ENCODE data around the gene SUPT3H. TPM values are rescaled to one million over a fixed set of nuclear protein-coding genes. Genes with fewer than 3 reads are reported as not detected.

SUPT3H gene
- total RNA-seq, 1 donor = 10.6 TPM

- no peak overlapping the region for H3K4me3 ChIP-seq (ENCODE audit: low read depth, low read length)
- DNase-seq (ENCODE audit: low read depth) = no peak
- TF ChIP-seq CTCF (IDR thresholded peaks at IDR 0.05; ENCODE audit: insufficient read depth, low read length) = no peak
Measured at GRCh38 chr6:44787254-44787834, 590.4 kb downstream of the SUPT3H start.

GRCh38 chr6:44785130-44785529, 592.6 kb downstream of the SUPT3H start:
- DNase-seq (ENCODE audit: low read depth) = no peak
- no peak overlapping the region for H3K4me3 ChIP-seq (ENCODE audit: low read depth, low read length)
- no peak for TF ChIP-seq CTCF (IDR thresholded peaks at IDR 0.05; ENCODE audit: insufficient read depth, low read length)

GRCh38 chr6:44784195-44784594, 593.5 kb downstream of the SUPT3H start:
- no peak for DNase-seq (ENCODE audit: low read depth)
- TF ChIP-seq CTCF (IDR thresholded peaks at IDR 0.05; ENCODE audit: insufficient read depth, low read length) = no peak
- H3K4me3 ChIP-seq (ENCODE audit: low read depth, low read length) = no peak overlapping the region

- no peak for DNase-seq (ENCODE audit: low read depth)
- no peak for TF ChIP-seq CTCF (IDR thresholded peaks at IDR 0.05; ENCODE audit: insufficient read depth, low read length)
- H3K4me3 ChIP-seq (ENCODE audit: low read depth, low read length) = no peak overlapping the region
Measured at GRCh38 chr6:44782892-44783291, 594.8 kb downstream of the SUPT3H start.

GRCh38 chr6:44781912-44782597, 595.7 kb downstream of the SUPT3H start:
- no peak overlapping the region for H3K4me3 ChIP-seq (ENCODE audit: low read depth, low read length)
- no peak for DNase-seq (ENCODE audit: low read depth)
- TF ChIP-seq CTCF (IDR thresholded peaks at IDR 0.05; ENCODE audit: insufficient read depth, low read length) = no peak

- no peak overlapping the region for H3K4me3 ChIP-seq (ENCODE audit: low read depth, low read length)
- DNase-seq (ENCODE audit: low read depth) = no peak
- TF ChIP-seq CTCF (IDR thresholded peaks at IDR 0.05; ENCODE audit: insufficient read depth, low read length) = no peak
Measured at GRCh38 chr6:44780161-44780560, 597.6 kb downstream of the SUPT3H start.

Data from fibroblast of the aortic adventitia (primary cell).